Skeletal muscle cell (primary cell): ENCODE measurements around the gene ANO7.

Source experiments
- DNase-seq: peaks from one replicate; pipeline ENCODE4 v3.0.0-alpha.2; 2010; ENCODE audit warnings: low read depth
- H3K4me3 ChIP-seq: 2 replicates; pipeline ENCODE4 v1.5.1; 2011; ENCODE audit warnings: low read depth, mild to moderate bottlenecking, control low read depth, low read length, moderate library complexity

The ANO7 gene

GRCh38 chr2:241156971-241157441 lies 31.5 kb upstream of the ANO7 start:
- H3K4me3 ChIP-seq: no peak overlapping the region
- no peak for DNase-seq

DNA sequence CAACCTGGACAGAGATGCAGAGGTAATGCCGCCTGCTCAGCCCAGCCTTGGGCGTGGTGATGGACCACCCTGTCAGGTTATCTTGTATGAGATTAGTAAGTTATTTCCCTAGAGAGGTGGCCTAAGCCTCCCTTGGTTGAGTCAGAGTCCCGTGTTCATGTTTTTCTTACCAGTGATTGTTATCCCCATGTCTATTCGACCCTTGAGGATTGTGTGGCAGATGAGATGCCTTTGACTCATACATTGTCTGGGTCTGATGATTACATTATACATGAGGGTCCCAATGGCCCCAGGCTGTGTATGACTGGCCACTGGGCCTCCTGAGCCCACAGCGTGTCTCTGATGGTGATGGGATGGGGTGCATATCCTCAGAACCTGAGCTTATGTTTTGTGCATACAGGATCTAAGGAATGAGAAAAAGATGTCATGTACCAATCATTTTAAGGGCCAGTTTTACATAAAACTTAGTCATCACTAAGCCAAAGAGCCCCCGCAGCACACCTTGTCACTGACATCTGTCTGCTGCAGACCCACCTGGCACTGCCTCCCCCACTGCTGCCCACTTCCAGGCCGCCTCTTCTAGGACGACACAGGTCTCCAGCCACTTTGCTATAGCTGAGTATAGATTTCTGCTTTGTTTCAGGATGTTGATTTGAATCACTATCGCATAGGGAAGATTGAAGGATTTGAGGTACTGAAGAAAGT lies 30.5 kb upstream of the ANO7 start:
- no peak overlapping the region for H3K4me3 ChIP-seq
- DNase-seq: no peak

- no peak for DNase-seq
These were observed 30.0 kb upstream of the ANO7 start for GRCh38 chr2:241158546-241158900.

DNA sequence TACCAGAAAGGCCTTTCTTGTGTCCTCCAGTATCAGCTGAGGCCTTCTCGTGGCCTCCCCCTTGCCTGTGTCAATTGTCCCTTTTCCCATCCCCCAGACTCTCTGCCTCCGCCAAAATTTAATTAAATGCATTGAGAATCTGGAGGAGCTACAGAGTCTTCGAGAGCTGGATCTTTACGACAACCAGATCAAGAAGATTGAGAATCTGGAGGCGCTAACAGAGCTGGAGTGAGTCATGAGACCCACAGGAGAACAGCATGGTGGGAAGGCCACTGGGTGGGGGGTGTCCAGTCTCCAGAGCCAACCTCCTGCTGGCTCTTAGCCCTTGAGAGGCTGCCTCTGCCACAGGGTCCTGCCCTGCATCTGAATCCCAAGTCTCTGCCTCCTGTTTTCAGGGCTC lies 29.4 kb upstream of the ANO7 start:
- no peak for DNase-seq
- H3K4me3 ChIP-seq: no peak overlapping the region

More at GRCh38 chr2:241158546-241158900, 30.0 kb upstream of the ANO7 start:
- no peak overlapping the region for H3K4me3 ChIP-seq

DNA sequence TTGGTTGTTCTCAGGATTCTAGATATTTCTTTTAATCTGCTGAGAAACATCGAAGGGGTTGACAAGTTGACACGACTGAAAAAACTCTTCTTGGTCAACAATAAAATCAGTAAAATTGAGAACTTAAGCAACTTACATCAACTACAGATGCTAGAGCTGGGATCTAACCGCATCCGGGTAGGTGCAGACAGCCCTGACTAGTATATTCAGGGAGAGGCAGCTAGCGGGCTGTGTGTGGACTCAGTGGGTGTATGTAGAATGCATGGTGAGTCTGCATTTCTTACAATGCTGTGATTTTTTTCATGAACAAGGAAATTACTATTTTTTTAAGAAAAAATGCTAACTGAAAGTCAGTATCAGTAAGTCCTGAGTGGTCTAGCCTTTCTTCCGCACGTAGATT lies 28.2 kb upstream of the ANO7 start:
- no peak for DNase-seq
- H3K4me3 ChIP-seq: no peak overlapping the region

GRCh38 chr2:241161646-241162281 lies 26.7 kb upstream of the ANO7 start:
- peak; percentile 91 for DNase-seq
- H3K4me3 ChIP-seq: no peak overlapping the region

GRCh38 chr2:241163601-241164118 lies 24.8 kb upstream of the ANO7 start:
- no peak overlapping the region for H3K4me3 ChIP-seq
- DNase-seq: no peak

DNA sequence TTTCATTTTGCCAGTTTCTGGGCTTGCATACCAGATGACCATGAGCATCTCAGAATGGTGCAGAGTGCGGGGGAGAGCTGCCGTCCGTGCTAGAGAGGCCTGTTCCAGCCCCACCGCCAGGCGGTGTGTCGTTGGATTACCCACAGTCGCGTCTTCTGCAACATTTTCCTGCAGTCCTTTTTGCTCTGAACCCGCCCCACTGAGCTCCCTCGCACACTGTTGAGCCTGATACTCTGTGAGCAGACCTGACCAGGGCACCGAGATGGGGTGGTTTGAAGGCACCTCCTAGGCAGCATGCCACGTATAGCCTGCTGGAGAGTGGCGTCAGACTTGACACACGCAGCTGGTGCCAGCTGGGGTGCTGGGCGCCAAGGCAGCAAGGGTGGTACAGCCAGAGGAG lies 20.1 kb upstream of the ANO7 start:
- H3K4me3 ChIP-seq: no peak overlapping the region
- no peak for DNase-seq

GRCh38 chr2:241173557-241173956 lies 14.9 kb upstream of the ANO7 start:
- no peak overlapping the region for H3K4me3 ChIP-seq
- no peak for DNase-seq

DNA sequence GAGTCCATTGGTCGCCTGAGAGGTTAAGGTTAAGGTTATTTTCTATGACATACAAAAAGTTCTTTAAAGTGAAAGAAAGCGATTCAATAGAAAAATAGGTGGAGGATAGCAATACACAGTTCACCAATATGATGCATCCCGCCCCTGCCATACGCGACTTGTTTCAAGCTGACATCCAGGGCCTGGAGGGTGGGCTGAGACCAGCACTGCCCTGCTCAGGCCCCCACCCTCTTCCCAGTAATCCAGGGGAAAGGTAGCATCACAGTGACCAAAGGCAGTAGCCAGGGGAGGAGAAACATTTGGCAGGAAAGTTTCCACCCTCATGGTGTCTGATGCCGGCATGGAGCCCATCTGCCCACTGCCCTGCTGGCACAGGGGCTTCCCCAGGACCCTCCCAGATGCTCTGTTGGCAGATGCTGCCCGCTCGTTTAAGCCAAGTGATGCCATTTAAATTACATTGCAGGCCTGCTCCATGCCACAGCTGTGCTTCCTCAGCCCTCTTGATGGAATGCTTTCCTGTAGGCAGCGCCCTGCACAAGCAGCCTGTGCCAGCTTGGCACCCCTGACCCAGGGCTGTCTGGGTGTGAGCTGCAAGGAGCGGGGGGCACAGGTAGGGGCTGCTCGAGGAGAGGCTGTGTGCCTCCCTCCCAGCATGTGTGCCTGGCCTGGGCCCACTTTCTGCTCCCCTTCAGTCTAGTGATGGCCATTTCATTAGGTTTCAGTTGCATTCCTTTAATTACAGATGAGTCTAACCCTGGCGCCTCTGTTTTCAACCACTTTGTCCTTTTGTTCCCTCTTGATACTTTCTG lies 10.7 kb upstream of the ANO7 start:
- no peak for DNase-seq
- H3K4me3 ChIP-seq: no peak overlapping the region

- DNase-seq: no peak
- no peak overlapping the region for H3K4me3 ChIP-seq
These were observed 9.5 kb upstream of the ANO7 start for GRCh38 chr2:241178961-241179360.

DNA sequence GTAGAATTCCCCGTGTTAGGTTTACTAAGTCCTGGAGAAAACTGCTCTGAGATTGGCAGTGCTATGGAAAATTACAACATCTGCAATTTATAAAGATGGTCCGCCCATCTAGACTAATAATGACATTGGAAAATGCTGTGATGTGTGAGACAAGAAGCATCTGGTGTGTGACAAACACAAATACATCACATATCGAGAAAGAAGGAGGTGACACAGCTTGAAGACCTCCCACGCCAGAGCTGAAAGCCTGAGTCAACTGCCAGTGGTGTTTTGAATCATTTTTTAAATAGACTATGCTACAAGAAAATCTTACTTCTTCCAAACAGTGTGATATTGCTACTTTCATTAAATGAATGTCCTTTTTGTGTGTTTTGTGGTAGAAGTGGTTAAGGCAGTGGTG lies 8.6 kb upstream of the ANO7 start:
- no peak overlapping the region for H3K4me3 ChIP-seq

GRCh38 chr2:241180495-241180894 lies 8.0 kb upstream of the ANO7 start:
- no peak for DNase-seq
- no peak overlapping the region for H3K4me3 ChIP-seq

More for the DNA sequence above, 8.6 kb upstream of the ANO7 start:
- no peak for DNase-seq

DNA sequence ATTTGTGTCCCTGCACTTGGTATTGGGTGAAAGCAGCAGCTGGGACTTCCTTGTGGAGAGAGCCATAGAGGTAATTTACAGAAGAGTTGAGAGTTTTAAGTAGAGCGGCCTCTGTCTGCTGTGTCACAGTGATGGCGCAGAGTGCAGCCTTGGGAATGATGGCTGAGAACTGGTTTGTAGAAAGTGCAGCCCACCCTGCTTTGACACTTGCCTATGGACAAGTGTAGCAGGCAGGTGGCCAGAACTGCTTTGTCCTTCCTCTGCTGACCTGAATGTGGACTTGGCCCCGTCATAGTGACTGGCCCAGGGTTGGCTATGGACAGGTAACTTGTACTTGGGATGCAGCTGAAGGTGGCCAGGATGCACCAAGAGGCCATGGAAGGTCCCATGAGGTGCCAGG lies 6.4 kb upstream of the ANO7 start:
- no peak overlapping the region for H3K4me3 ChIP-seq

DNA sequence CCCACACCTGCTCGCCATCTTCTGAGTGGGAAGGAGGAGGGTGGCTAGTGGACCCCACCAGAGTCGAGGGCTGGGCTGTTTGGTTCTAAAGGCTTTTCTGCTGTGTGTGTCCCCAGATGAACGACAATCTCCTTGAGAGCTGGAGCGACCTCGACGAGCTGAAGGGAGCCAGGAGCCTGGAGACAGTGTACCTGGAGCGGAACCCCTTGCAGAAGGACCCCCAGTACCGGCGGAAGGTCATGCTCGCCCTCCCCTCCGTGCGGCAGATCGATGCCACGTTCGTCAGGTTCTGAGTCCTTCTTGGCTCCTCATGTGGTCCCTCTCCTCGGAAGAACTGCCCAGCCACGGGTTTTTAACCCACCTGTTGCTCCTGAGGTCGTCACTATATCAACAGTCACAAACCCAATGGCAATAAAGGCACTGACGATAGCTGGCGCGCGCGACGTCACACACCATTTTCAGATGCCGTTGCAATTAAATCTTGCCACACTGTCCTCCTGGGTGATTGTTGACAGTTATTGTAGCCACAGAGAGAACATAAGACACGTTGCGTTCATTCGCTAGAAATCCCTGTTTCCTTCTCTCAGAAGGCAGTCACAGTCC lies 5.8 kb upstream of the ANO7 start:
- no peak for DNase-seq
- H3K4me3 ChIP-seq: no peak overlapping the region

More for the DNA sequence above, 6.4 kb upstream of the ANO7 start:
- no peak for DNase-seq

GRCh38 chr2:241183221-241183620 lies 5.3 kb upstream of the ANO7 start:
- no peak for DNase-seq
- no peak overlapping the region for H3K4me3 ChIP-seq

DNA sequence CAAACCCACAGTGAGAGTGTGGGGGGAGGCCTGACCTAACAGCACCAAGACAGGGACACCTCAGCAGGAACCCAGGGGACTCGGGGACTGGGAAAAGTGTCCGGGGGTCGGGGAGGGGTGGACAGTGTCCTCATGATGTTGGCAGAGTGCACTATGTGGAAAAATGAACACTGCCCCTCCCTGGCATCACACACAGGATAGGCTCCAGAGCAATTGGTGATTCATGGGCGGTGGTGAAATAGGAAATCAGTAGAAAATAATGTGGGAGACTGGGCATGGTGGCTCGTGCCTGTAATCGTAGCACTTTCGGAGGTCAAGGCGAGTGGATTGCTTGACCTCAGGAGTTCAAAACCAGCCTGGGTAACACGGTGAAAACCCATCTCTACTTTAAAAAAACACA lies 3.6 kb upstream of the ANO7 start:
- H3K4me3 ChIP-seq: no peak overlapping the region
- no peak for DNase-seq

- H3K4me3 ChIP-seq: no peak overlapping the region
These were observed 2.5 kb upstream of the ANO7 start for GRCh38 chr2:241185961-241186360.

GRCh38 chr2:241187101-241187917 lies 1.2 kb upstream of the ANO7 start:
- H3K4me3 ChIP-seq: no peak overlapping the region
- no peak for DNase-seq

More at GRCh38 chr2:241185961-241186360, 2.5 kb upstream of the ANO7 start:
- no peak for DNase-seq
